Panc1 (cell line): Measurements from ENCODE around the gene CYP51A1. TPM values are rescaled to one million over a fixed set of nuclear protein-coding genes. Genes with fewer than 3 reads are reported as not detected.

Experiments used
- ATAC-seq: fragments of 200-7000 bp; cut with Tn5 transposase; 2 replicates; pipeline ENCODE4 v1.9.1; 2020; ENCODE audit warnings: mild to moderate bottlenecking, moderate library complexity
- BruUV-seq: library from RNA; stranded (reverse); fragments of 400-500 nt; replicated peaks from 2 replicates; lab custom pipeline; 2021; lab: Mats Ljungman, UMichigan
- CTCF ChIA-PET: fragments of 300-600 bp; sonication (Branson Sonifier 250); formaldehyde crosslinking; loops from one replicate; lab custom pipeline; 2022; ENCODE audit warnings: antibody characterized with exemption; lab: Charles Lee
- POLR2A ChIA-PET: fragments of 300-600 bp; sonication (Branson Sonifier 250); formaldehyde crosslinking; loops from one replicate; lab custom pipeline; 2022; ENCODE audit warnings: antibody characterized with exemption; lab: Charles Lee
- DNase-seq: peaks from one replicate; pipeline ENCODE4 v3.0.0-alpha.2; 2010; ENCODE audit warnings: low read depth, low spot score
- H3K27ac ChIP-seq: 2 replicates; pipeline ENCODE4 v1.5.1; 2011; ENCODE audit warnings: mild to moderate bottlenecking, low read length, inconsistent platforms
- H3K27me3 ChIP-seq: fragments of 200-500 bp; sonication (Bioruptor generic); 2 replicates; pipeline ENCODE4 v1.6.0; 2014; ENCODE audit warnings: low read length, inconsistent platforms; ENCODE audit not compliant: control insufficient read depth, insufficient read depth
- H3K36me3 ChIP-seq: fragments of 200-500 bp; sonication (Bioruptor generic); 2 replicates; pipeline ENCODE4 v1.5.1; 2014; ENCODE audit warnings: inconsistent platforms, mild to moderate bottlenecking, low read length, moderate library complexity; ENCODE audit not compliant: control insufficient read depth, insufficient read depth
- H3K4me1 ChIP-seq: 2 replicates; pipeline ENCODE4 v1.5.1; 2011; ENCODE audit warnings: inconsistent platforms, mild to moderate bottlenecking, low read length, moderate library complexity; ENCODE audit not compliant: control insufficient read depth, insufficient read depth
- H3K4me3 ChIP-seq, 2 experiments: 2 replicates each; pipeline ENCODE4 v1.5.1; 2011 to 2012; ENCODE audit warnings: low read depth in 2 of 2, low read length in 2 of 2, mild to moderate bottlenecking in 2 of 2, inconsistent platforms in 1 of 2, moderate library complexity in 1 of 2
- H3K9me3 ChIP-seq: fragments of 200-500 bp; sonication (Bioruptor generic); 2 replicates; pipeline ENCODE4 v1.5.1; 2014; ENCODE audit warnings: low read depth, mild to moderate bottlenecking, inconsistent platforms, low read length, moderate library complexity; ENCODE audit not compliant: control insufficient read depth, insufficient read depth
- CTCF ChIP-seq: fragments of 450-650 bp; IDR thresholded peaks from 2 replicates; pipeline ENCODE4 v1.5.1; 2017; ENCODE audit warnings: mild to moderate bottlenecking
- POLR2AphosphoS5 ChIP-seq: IDR thresholded peaks from 2 replicates; pipeline ENCODE4 v1.6.1; 2012; ENCODE audit warnings: mild to moderate bottlenecking, low read depth, low read length, moderate library complexity
- REST ChIP-seq, 2 experiments: IDR thresholded peaks; 2 replicates each; pipeline ENCODE4 v1.6.1; 2011 to 2012; ENCODE audit warnings: low read depth in 2 of 2, control low read depth in 1 of 2, low read length in 1 of 2, mild to moderate bottlenecking in 1 of 2, moderate library complexity in 1 of 2; ENCODE audit not compliant: insufficient read depth in 1 of 2
- SIN3A ChIP-seq: IDR thresholded peaks from 2 replicates; pipeline ENCODE4 v1.6.1; 2012; ENCODE audit warnings: low read depth, mild to moderate bottlenecking, low read length, moderate library complexity, borderline replicate concordance; ENCODE audit not compliant: insufficient read depth
- TCF7L2 ChIP-seq: IDR thresholded peaks from 2 replicates; pipeline ENCODE4 v1.6.1; 2011; ENCODE audit warnings: mild to moderate bottlenecking, low read depth, low read length, inconsistent platforms
- in situ Hi-C: cut with HindIII; loops from 2 replicates; pipeline ENCODE4 v1.10.0; 2016; ENCODE audit warnings: low sequenced_read_pairs, low pct_unique_long_range_greater_than_20kb
- intact Hi-C: fragments of 100-400 bp; cut with micrococcal nuclease; formaldehyde crosslinking; loops from one replicate; pipeline ENCODE4 v1.10.0; 2022; ENCODE audit not compliant: unreplicated experiment
- total RNA-seq: library from RNA; stranded (reverse); gene quantifications from one replicate; pipeline ENCODE4 v1.2.1, GENCODE V29; 2021; ENCODE audit not compliant: unreplicated experiment

CYP51A1 gene
- total RNA-seq, 1 experiment from 2014 or later: 131 TPM

GRCh38 chr7:92133737-92134270 is 473 bp downstream of the CYP51A1 start:
- TF ChIP-seq POLR2AphosphoS5 (no peak), CTCF (peak; percentile 96), TCF7L2 (no peak), REST (IDR thresholded peaks at IDR 0.05; ENCODE audit: insufficient read depth in 1 of 2, low read depth in 2 of 2, low read length in 1 of 2) (no peak), SIN3A (peak; percentile 70; the same call in 1 of the 2 replicates)
- ATAC-seq (peak; percentile 69), DNase-seq (no peak)
- POLR2A ChIA-PET: interaction anchor here (0.6 kb wide), 1 partner anchor 18 kb away, joined by 4 read pairs; no protein-coding TSS in a partner anchor
- Histone ChIP-seq H3K4me3 (peak overlapping the region; percentile 91 to 93), H3K27me3 (no peaks in the 10 kb centered on the region), H3K36me3 (peaks cover 15% of the 10 kb centered on the region), H3K27ac (peak overlapping the region; percentile 90), H3K4me1 (peaks cover 18% of the 10 kb centered on the region), H3K9me3 (no peaks in the 10 kb centered on the region)
- CTCF ChIA-PET: interaction anchor here (0.7 kb wide), 1 partner anchor 256 kb away, joined by 3 read pairs; no protein-coding TSS in a partner anchor
- BruUV-seq: no TSS peak
- intact Hi-C loops: loop anchor here (10.0 kb wide), 1 partner anchor 311 kb away; the partner anchor contains the start of gene GATAD1
- in situ Hi-C loops: no loop called here

- in situ Hi-C loops: no loop called here
These were observed 1.0 kb downstream of the CYP51A1 start for GRCh38 chr7:92133133-92133736.

More at GRCh38 chr7:92133133-92133736, 1.0 kb downstream of the CYP51A1 start:
- CTCF ChIA-PET: interaction anchor here (1.1 to 1.2 kb wide), 2 partner anchors 291 to 314 kb away, joined by 5 to 7 read pairs; partner anchors contain the start of gene GATAD1
- Histone ChIP-seq H3K36me3 (peaks cover 15% of the 10 kb centered on the region), H3K9me3 (no peaks in the 10 kb centered on the region), H3K4me1 (peaks cover 18% of the 10 kb centered on the region), H3K4me3 (peak overlapping the region; percentile 91 to 93), H3K27me3 (no peaks in the 10 kb centered on the region), H3K27ac (peak overlapping the region; percentile 90)
- peak; percentile 43 for ATAC-seq
- POLR2A ChIA-PET: interaction anchor here (0.6 kb wide), 2 partner anchors 179 to 425 kb away, joined by 5 to 6 read pairs; no protein-coding TSS in a partner anchor
- intact Hi-C loops: loop anchor here (10.0 kb wide), 1 partner anchor 312 kb away; the partner anchor contains the start of gene GATAD1
- no TSS peak for BruUV-seq
- TF ChIP-seq CTCF (0 out of 2 replicates have a peak, but pooled peaks have one; percentile 73), POLR2AphosphoS5 (no peak)
- peak; percentile 45 for DNase-seq
